ENCODE measurements around the gene TBCEL. TPM values are rescaled to one million over a fixed set of nuclear protein-coding genes. Genes with fewer than 3 reads are reported as not detected.

The TBCEL gene
- total RNA-seq, 3 donors from 2014 or later: 16.0 to 31.8 (median 26.9) TPM

GRCh38 chr11:121067962-121068647 is 44.2 kb downstream of the TBCEL start:
- no peak overlapping the region for H3K27ac ChIP-seq
- no peak for TF ChIP-seq POLR2A (IDR thresholded peaks at IDR 0.05)
- H3K4me1 ChIP-seq: no peaks in the 10 kb centered on the region
- intact Hi-C loops (cut with DNase I; ENCODE audit: low total_unique reads): no loop called here
- no peaks in the 10 kb centered on the region for H3K9me3 ChIP-seq
- no peaks in the 10 kb centered on the region for H3K36me3 ChIP-seq
- no peaks in the 10 kb centered on the region for H3K27me3 ChIP-seq
- no peak overlapping the region for H3K4me3 ChIP-seq
- no peak for DNase-seq (ENCODE audit: low spot score in 2 of 2)

- no peak for DNase-seq (ENCODE audit: low spot score in 2 of 2)
Observed at GRCh38 chr11:121068787-121069186, 44.9 kb downstream of the TBCEL start.

GRCh38 chr11:121070951-121071845 is 47.3 kb downstream of the TBCEL start:
- TF ChIP-seq POLR2AphosphoS5 (IDR thresholded peaks at IDR 0.05): no peak
- no peak for TF ChIP-seq POLR2A (IDR thresholded peaks at IDR 0.05)
- no peak for TF ChIP-seq CTCF (IDR thresholded peaks at IDR 0.05)
- DNase-seq (ENCODE audit: low spot score in 2 of 2): no peak
- intact Hi-C loops (cut with DNase I; ENCODE audit: low total_unique reads): no loop called here
- Histone ChIP-seq H3K9me3 (no peaks in the 10 kb centered on the region), H3K27me3 (no peaks in the 10 kb centered on the region), H3K27ac (peak overlapping the region; percentile 1 to 40), H3K4me3 (no peak overlapping the region), H3K4me1 (no peaks in the 10 kb centered on the region), H3K36me3 (no peaks in the 10 kb centered on the region)

More at GRCh38 chr11:121068787-121069186, 44.9 kb downstream of the TBCEL start:
- intact Hi-C loops (cut with DNase I; ENCODE audit: low total_unique reads): no loop called here
- no peaks in the 10 kb centered on the region for H3K9me3 ChIP-seq
- no peaks in the 10 kb centered on the region for H3K36me3 ChIP-seq
- no peak overlapping the region for H3K4me3 ChIP-seq
- H3K4me1 ChIP-seq: no peaks in the 10 kb centered on the region
- H3K27me3 ChIP-seq: no peaks in the 10 kb centered on the region
- H3K27ac ChIP-seq: no peak overlapping the region
- no peak for TF ChIP-seq POLR2A (IDR thresholded peaks at IDR 0.05)
- no peak for TF ChIP-seq CTCF (IDR thresholded peaks at IDR 0.05)
- no peak for TF ChIP-seq POLR2AphosphoS5 (IDR thresholded peaks at IDR 0.05)

GRCh38 chr11:121071846-121072450 is 48.0 kb downstream of the TBCEL start:
- Histone ChIP-seq H3K27ac (peak overlapping the region; percentile 1 to 40), H3K9me3 (no peaks in the 10 kb centered on the region), H3K27me3 (no peaks in the 10 kb centered on the region), H3K4me3 (no peak overlapping the region), H3K36me3 (no peaks in the 10 kb centered on the region), H3K4me1 (no peaks in the 10 kb centered on the region)
- no peak for TF ChIP-seq POLR2AphosphoS5 (IDR thresholded peaks at IDR 0.05)
- no peak for DNase-seq (ENCODE audit: low spot score in 2 of 2)
- intact Hi-C loops (cut with DNase I; ENCODE audit: low total_unique reads): no loop called here

- intact Hi-C loops (cut with DNase I; ENCODE audit: low total_unique reads): loop anchor here (2.0 kb wide), 1 partner anchor 39 kb away; no protein-coding TSS in a partner anchor
- no peak for TF ChIP-seq POLR2A (IDR thresholded peaks at IDR 0.05)
- no peak for TF ChIP-seq POLR2AphosphoS5 (IDR thresholded peaks at IDR 0.05)
- no peak for TF ChIP-seq CTCF (IDR thresholded peaks at IDR 0.05)
- H3K27ac ChIP-seq: no peak overlapping the region
Observed at GRCh38 chr11:121081321-121081720, 57.4 kb downstream of the TBCEL start.

More at GRCh38 chr11:121081321-121081720, 57.4 kb downstream of the TBCEL start:
- Histone ChIP-seq H3K36me3 (no peaks in the 10 kb centered on the region), H3K9me3 (no peaks in the 10 kb centered on the region), H3K4me3 (no peak overlapping the region), H3K27me3 (no peaks in the 10 kb centered on the region), H3K4me1 (no peaks in the 10 kb centered on the region)
- DNase-seq (ENCODE audit: low spot score in 2 of 2): no peak
